HL-60 (cell line): ENCODE data around the gene OCIAD1.

Experiments used
- CTCF ChIP-seq: IDR thresholded peaks from one replicate; pipeline ENCODE4 v1.5.1; 2011; ENCODE audit warnings: low read length, control low read depth, inconsistent platforms; ENCODE audit not compliant: insufficient read depth
- POLR2AphosphoS5 ChIP-seq: IDR thresholded peaks from 2 replicates; pipeline ENCODE4 v1.6.1; 2012; ENCODE audit warnings: low read depth

GRCh38 chr4:48813964-48814363 is 16.9 kb upstream of the OCIAD1 start:
- TF ChIP-seq CTCF (no peak), POLR2AphosphoS5 (no peak)
